HG03196 (cell line): ENCODE data around the gene KRTAP10-10.
"Not testable (repeated sequence)": the region's sequence is repeated elsewhere in the genome, so short reads cannot be mapped to it uniquely, and the experiment has no call there.

Experiments
- ATAC-seq: cut with Tn5 transposase; IDR thresholded peaks from one replicate; pipeline ENCODE4 v1.9.1; 2021; ENCODE audit not compliant: unreplicated experiment

The KRTAP10-10 gene

DNA sequence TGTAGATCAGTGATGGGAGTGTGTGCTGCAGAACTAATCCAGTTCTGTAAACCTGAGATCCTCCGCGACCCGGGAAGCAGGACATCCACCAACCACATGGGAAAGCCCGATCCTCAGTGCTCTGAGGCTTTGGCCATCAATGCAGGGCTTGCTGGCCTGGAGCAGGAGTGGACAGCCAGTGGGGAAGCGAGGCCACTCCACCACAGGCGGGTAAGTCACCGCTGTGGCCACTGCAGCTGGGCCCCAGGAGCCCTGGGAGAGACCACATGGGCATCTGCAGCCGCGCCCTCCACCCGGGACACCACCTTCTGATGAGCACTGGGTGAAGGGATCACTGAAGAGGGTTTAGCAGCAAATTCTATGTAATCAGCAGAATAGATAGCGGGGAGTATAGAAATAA is 44.0 kb downstream of the KRTAP10-10 start:
- no peak for ATAC-seq

DNA sequence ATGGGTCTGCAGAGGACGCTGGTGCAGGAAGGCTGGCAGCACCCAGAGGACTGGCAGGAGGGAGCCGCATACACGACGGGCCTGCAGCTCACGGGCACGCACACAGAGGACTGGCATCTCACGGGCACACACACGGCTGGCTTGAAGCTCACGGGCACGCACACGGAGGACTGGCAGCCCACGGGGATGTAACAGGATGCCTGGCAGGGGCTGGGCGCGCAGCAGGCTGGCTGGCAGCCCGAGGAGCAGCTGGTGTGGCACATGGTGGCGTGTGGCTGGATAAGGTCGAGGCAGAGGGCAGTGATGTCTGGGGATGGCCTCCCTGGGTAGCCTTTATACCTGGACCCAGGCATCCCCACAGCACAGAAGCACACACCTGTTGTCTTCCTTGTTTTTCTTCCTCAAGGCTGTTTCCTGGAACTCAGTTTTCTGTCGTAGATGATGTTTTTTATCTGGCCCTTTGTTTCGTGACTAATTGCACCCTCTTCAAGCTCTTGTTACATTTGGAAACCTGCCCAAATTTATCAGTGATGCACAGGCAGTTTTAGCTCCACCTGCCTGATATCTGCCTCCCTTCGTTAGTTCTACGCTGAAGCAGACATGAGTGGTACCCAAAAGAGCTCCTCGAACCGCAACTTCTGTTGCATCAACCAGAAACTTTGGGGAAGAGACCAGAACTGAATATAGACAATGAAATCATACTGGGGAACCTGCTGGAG is 44.9 kb downstream of the KRTAP10-10 start, which contains the start of gene KRTAP12-1:
KRTAP12-1 (minus strand) TSS at position 303 of the 719 bp plus-strand sequence; CDS start at position 263, 40 bp downstream.
- ATAC-seq, result no peak

DNA sequence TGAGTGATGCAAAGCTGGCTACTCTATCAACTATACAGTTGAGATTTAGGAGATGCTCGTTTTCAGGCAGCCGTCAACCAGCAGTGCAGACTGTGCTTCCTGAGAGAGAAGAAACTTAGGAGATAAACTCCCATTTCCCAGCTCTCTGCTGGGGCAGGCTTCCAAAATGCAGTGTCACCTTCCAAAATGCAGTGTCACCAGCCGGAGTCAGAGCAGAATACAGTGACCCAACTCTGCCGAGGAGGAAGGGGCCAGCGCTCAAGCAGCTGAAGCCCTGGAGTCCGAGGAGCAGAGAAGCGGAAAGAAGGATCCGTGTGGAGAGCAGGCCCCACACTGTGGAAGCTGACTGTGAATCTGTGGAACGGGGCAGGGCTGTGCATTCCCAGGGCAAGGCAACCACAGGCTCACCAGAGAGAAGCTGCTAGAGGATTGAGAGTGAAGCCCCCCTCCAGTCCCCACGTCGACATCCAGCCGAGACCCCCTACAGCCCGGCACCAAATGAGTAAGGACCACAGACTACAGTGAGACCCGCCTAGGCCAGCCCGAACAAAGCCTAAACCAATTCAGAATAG is 45.5 kb downstream of the KRTAP10-10 start:
- ATAC-seq, result no peak

DNA sequence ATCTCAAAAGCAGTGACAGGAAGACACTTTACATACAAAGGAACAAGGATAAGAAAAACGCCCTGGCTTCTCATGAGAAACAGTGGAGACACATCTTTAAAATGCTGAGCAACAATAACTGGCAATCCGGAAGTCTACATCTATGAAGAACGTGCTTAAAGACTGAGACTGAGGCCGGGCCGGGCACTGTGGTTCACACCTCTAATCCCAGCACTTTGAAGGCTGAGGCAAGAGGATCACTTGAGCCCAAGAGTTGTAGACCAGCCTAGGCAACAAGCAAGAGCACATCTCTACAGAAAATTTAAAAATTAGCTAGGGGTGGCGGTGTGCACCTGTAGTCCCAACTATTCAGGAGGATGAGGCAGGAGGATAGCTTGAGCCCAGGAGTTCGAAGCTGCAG is 46.9 kb downstream of the KRTAP10-10 start:
- ATAC-seq, result no peak

DNA sequence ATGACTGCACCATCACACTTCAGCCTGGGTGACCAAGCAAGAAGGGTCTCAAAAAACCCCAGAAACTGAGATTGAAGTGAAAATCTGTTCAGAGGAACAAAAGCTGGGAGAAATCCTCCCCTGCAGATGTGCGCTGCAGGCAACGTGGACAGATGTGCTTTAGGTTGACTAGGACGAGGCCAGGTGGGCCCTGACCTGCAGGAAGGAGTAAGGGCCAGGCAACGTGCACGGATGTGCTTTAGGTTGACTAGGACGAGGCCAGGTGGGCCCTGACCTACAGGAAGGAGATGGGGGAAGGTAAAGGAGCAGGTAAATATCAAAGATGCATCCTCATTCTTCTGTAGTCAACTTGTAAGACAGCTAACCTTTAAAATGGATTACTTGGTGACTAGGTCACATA is 47.3 kb downstream of the KRTAP10-10 start:
- ATAC-seq, result no peak

DNA sequence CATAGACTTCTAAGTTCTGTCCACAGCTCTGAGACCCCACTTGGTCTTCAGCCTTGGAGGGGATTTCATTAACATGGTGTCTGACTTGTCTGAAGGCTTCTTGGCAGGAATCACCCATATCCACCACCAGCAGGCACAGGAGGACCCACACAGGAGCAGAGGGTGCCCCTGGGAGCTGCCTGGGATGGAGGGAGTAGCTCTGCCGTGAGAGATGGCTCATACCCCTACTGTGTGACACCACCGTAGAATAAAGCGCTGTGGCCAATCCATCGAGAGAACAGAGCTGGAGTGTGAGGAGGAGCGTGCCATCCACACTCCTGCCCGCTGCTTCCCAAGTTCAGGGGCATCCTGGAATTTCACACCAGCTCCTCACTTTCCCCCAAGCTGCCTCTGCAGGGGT is 47.9 kb downstream of the KRTAP10-10 start:
- ATAC-seq, result not testable (repeated sequence)

DNA sequence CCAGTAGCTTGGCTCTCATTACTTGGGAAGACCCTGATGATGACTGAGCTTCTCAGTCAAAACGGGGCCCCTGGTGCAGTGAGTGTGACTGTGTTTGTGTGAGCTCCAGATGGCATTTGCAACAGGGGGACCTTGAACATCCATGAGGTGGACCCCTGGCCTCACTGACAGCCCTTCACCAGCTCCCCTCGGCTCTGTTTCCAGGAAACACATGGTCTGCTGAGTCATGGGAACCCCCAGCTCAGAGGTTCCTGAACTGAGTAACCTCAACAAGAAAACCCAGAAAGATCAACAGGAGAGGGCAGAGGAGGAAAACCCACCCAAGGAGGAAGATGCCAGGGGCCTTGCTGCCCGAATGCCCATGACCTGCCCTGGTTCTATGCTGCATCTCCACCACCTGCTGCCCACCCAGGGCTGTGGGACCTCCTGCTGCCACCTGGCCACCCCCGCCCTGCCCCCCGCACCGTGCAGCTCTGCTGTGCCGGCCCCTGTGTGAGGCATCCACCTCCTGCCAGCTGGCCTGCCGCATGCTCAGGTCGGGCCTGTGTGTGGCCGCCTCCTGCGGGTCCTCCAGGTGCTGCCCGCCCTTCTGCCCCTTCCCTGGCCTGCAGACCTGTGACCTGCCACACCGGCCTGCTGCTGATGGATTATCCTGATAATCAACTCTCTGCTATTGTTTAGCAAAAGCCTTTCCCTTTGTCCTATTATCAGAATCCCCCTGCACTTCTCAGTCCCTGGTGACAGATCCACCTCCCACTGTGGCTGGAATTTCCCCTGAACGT is 49.0 kb downstream of the KRTAP10-10 start:
- ATAC-seq, result no peak

DNA sequence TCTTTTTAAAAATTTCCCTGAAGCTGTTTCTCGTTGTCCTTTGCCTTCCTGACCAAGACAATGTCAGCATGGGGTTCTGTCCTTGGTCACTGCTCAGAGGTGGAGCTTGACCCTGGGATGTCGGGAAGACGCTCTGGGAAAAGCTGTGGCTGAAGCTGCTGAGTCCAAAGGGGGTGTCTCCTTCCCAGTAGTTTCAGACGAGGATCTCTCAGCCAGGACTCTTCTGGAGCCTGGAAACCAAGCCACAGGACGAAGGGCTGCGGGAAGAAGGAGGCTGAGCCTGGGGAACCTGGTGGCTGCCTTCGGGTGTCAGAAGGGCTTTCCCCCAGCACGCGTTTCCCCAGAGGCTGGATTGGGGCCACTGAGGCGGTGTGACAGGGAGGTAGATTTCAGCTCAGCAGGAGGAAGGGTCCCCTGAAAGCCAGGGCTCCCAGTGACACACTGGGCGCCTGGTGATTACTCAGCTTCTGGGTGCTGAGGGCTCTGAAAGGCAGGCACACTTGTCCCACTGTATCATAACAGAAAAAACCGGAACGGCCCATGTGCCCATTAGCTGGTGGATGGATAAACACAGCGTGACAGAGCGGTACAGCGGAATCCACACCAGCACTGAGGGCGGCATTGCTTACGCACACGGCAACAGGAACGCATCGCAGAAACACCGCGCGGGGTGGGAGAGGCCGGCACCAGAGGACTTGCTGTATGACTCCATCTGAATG is 49.8 kb downstream of the KRTAP10-10 start:
- no peak for ATAC-seq

DNA sequence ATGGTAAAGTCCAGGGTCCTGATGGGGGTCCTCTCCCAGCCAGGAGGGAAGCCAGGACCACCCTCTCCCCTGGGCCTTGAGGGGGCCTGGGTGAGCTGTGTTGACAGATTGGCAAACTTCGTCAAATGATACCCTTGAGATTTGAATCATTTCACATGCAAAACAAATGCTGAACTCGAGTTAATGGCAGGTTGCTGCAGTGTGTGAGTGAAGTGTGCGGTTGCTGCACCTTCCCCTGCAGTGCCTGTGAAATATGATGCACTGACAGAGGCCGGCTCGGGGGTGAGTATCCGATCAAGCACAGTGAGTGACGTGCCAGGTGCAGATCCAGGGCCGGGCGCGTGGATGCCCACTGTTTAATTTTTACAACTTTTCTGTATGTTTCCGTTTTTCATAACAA is 50.5 kb downstream of the KRTAP10-10 start:
- ATAC-seq, result no peak
